LNCAP (cell line): Measurements from ENCODE around the gene GOLT1A.

ENCODE experiments used
- TF ChIP-seq, protein P1 (sequence below): fragments of 450-650 bp; IDR thresholded peaks from 2 replicates; pipeline ENCODE4 v1.5.1; 2017; ENCODE audit warnings: mild to moderate bottlenecking

The GOLT1A gene

DNA sequence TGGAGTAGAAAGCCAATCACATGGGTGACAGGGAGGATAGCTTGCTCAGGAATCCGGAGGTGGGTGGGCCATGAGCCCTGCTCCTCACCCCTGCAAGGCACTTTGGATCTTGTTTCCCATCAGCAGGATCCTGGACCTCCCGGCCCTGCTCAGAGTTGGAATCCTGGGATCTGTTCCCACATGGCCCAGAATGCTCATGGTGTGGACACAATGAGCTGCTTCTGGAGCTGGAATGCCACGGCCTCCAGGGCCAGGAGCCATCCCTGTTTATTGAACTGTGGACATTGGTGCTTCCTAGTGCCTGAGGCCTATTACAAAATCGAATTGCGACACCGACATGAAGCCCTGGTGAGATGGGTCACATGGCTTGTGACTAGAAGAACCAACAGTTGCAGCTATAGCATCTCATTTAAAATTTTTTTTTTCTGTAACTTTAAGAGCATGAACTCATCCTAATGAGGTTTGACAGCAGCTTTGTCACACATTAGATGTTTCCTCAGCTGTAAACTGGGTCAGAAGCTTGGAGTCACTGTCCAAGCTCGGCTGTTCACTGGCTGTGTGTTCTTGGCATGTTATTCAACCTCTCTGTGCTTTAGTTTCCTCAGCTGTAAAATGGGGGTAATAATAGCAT is 40.4 kb upstream of the GOLT1A start:
- TF ChIP-seq, protein P1, sequence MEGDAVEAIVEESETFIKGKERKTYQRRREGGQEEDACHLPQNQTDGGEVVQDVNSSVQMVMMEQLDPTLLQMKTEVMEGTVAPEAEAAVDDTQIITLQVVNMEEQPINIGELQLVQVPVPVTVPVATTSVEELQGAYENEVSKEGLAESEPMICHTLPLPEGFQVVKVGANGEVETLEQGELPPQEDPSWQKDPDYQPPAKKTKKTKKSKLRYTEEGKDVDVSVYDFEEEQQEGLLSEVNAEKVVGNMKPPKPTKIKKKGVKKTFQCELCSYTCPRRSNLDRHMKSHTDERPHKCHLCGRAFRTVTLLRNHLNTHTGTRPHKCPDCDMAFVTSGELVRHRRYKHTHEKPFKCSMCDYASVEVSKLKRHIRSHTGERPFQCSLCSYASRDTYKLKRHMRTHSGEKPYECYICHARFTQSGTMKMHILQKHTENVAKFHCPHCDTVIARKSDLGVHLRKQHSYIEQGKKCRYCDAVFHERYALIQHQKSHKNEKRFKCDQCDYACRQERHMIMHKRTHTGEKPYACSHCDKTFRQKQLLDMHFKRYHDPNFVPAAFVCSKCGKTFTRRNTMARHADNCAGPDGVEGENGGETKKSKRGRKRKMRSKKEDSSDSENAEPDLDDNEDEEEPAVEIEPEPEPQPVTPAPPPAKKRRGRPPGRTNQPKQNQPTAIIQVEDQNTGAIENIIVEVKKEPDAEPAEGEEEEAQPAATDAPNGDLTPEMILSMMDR: no peak

DNA sequence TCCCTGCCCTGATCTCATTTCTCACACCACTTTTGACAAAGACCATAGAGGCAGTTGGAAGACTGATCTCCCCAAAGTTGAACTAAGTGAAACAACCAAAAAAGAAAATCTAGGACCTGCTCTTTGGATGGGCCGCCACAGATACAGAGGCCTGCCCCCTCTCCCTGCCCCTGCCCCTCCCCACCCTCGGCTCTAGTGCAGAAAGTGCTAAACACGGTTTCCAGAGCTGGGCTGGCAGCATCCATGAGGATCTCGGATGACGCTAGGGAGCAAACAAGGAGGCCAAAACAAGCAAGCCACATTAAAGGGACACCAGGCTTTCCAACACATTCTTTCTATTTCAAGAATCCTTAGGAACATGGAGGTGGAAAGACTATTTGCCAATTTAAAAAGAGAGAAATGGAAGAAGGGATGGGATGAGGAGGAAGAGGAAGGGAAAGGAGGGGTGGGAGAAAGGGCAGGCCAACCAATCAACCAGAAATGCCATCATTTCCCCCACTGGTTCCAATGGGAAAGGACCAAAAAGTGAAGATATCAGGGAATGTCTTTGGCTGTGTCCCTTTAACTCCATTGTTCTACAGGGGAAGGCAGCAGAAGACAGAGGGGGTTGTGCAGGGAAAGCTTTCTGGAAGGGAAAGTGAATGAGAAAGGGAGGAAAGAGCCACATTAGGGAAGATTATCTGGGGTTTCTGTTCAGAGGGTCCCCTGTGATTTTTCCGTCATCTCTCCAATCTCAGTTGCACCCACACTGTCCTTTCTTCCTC is 38.3 kb upstream of the GOLT1A start:
- TF ChIP-seq, protein P1: no peak

GRCh38 chr1:204251286-204251685 is 37.5 kb upstream of the GOLT1A start:
- TF ChIP-seq, protein P1: no peak

DNA sequence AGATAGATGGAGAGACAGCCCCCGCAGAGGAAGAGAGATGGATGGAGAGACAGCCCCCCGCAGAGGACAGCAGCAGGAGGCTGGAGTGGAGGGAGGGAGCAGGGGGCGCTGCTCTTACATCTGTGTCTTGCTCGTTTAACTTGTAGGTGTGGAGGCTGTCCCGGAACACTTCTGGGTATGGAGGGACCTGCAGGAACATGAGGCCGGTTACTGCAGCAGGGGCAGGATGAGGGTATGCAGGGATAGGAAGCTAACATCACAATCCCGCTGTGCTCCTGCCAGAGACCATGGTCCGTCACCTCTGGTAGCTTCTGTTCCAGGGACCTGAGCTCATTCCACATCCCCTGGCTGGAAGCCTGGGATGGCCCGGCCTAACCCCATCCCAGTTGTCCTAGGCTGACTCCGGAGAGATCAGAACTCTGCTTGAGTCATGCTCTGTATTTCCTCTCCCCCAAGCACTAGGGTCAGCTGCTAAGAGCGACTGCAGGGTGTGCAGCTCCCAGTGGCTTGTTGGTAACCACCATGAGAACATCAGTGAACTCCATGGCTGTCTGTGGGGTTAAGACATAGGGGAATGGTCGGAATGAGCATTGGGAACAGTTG is 36.7 kb upstream of the GOLT1A start:
- TF ChIP-seq, protein P1: no peak

DNA sequence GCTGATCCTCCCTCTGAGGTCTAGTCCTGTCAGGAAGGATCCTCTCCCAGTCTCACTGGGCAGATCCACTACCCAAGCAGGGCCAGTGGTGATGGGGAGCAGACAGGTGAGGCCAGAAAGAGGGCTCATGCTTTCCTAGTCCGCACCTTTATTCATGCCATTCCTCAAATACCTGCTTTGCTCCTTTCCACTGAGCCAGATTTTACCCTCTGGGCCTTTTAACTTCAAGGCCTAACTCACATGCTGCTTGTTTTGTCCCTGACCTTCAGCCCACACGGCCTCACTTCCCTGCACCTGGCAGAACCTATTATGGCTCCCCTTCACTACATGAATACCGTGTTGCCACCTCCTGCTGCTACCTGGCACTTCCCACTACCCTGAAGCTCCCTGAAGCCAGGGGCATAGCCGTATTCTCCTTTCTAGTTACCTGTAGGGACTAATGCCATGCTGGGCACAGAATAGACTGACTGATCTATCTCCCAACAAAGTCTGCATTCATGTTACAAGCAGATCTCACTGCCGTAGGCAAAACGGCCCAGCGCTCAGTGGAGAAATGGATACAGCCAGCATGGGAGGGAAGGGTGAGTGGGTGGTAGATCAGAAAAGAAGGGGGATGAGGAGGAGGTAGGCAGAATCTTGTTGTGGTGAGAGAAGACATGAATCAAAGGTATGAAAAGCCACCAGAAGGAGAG is 36.1 kb upstream of the GOLT1A start:
- TF ChIP-seq, protein P1: no peak

DNA sequence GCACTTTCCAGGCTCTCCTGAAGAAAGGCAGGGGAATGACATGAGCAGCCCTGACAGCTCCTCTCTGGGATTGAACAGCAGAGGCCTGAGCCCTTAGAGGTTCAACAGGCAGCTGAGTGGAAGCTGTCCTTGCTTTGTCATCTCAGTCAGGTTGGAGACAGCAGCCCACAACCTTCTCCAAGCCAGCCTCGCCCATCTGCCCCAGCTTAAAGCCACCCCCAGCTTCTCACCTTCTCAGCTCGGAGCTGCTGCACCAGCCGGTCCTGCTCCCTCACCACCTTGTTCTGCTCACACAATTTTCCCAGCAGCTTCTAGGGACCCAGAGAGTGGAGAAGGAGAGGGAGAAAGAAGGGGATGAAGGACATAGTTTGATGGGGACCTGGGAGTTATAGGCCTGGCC is 35.2 kb upstream of the GOLT1A start:
- TF ChIP-seq, protein P1: no peak

GRCh38 chr1:204246876-204247275 is 33.1 kb upstream of the GOLT1A start:
- TF ChIP-seq, protein P1: no peak
